ENCODE results near the gene TOMM5.

DNA sequence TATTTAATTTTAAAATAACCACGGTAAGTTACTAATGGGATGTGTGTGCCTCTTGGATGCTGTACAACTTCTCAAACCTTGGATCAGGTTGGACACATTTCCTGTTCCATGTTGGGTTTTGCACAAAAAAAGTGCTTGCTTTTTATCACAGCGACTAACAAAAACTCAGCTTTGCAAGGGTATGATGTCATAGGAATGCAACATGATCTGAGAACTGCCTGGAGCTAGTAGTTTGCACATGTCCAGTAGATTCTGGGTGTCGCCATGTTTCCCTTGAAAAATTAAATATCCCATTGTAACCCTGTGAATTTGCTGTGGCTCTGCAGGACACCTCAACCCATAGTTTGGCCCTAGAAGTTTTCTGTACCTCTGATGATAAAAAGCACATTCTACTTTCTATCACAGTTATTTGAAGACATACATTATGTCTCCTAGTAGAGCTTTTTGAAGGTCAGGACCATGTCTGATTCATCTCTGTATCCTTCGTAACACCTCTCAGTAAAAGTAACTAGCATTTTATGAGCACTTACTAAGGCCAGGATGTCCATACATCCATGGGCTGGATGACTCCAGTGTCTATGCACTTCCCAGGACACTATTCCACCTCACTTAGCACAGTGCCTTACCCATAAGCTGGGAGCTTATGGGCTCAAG lies 46.8 kb upstream of the TOMM5 start:
- TF ChIP-seq, protein P1, sequence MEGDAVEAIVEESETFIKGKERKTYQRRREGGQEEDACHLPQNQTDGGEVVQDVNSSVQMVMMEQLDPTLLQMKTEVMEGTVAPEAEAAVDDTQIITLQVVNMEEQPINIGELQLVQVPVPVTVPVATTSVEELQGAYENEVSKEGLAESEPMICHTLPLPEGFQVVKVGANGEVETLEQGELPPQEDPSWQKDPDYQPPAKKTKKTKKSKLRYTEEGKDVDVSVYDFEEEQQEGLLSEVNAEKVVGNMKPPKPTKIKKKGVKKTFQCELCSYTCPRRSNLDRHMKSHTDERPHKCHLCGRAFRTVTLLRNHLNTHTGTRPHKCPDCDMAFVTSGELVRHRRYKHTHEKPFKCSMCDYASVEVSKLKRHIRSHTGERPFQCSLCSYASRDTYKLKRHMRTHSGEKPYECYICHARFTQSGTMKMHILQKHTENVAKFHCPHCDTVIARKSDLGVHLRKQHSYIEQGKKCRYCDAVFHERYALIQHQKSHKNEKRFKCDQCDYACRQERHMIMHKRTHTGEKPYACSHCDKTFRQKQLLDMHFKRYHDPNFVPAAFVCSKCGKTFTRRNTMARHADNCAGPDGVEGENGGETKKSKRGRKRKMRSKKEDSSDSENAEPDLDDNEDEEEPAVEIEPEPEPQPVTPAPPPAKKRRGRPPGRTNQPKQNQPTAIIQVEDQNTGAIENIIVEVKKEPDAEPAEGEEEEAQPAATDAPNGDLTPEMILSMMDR (IDR thresholded peaks at IDR 0.05) = no peak
- no peak for TF ChIP-seq POLR2AphosphoS5 (IDR thresholded peaks at IDR 0.05)
- TF ChIP-seq POLR2A (IDR thresholded peaks at IDR 0.05) = no peak

All from sigmoid colon (tissue), 4 donors.